HK-2 (cell line): ENCODE data around the gene TMEM132D.
"Not testable (repeated sequence)": the region's sequence is repeated elsewhere in the genome, so short reads cannot be mapped to it uniquely, and the experiment has no call there.

ENCODE experiments used
- DNase-seq: peaks from one replicate; pipeline ENCODE4 v3.0.0-alpha.2; 2018; ENCODE audit not compliant: unreplicated experiment

The TMEM132D gene

DNA sequence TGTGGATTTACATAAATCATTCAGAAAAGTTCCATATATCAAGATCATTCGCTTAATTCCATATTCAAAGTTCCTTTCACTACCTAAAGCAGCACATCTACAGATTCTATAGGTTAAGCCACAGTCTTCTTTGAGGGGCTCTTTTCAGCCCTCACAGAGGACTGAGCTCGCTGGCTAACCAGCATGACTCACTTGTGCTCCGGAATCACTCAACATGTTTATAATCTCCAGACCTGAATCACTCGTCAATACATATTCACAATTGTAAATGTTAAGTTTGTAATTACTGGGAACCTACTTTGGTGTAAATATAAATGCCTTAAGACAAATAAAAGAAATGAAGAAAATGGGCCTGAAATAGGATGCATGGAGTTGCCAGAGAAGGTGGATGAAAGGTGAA lies 315.7 kb downstream of the TMEM132D start:
- DNase-seq, result no peak

GRCh38 chr12:129585296-129585695 lies 318.5 kb downstream of the TMEM132D start:
- DNase-seq, result no peak

DNA sequence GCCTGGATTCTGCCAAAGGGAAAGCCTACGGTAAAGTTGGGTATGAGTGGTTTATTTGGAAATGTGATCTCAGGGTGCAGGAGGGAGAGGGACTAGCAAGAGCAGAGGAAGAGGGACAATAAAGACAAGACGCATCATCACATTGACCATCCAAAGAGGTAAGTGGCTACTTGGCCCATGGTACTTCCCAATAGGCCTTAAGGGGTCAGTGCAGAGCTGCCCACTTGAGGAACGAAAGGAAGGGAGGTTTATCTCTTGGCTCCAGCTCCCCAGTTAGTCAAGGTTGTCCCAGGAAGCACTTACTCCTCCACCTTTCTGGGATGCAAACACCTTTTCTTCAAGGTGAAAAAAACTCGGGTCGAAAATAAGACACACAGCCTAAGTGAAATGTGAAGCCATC lies 323.9 kb downstream of the TMEM132D start:
- no peak for DNase-seq

DNA sequence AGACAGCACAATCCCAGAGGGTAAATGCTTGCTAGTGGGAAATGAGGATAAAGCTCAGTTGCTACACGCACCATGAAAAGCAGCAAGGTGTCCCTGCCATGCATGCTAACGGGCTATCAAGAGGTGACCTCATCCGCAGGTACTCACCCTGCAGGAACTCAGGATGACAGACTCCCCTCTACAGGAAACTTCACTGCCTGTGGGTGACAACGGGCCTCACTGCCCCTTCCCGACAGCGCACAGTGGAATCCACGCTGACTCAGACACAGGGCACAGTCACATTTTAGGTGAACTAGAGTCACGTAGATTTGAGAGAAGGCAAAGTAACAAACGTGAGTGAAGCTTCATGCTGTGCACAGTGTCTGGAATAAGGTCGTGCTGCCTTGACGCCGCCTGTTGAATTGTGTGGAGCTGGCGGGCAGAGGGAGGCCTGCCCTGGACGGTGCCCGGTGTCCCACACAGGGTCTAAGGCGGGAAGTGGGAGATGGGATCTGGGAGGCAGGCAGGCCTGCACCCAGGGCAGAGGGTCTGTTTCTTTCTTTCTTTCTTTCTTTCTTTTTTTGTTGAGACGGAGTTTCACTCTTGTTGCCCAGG lies 331.8 kb downstream of the TMEM132D start:
- DNase-seq, result no peak

- no peak for DNase-seq
Measured at GRCh38 chr12:129570796-129571400, 332.9 kb downstream of the TMEM132D start.

DNA sequence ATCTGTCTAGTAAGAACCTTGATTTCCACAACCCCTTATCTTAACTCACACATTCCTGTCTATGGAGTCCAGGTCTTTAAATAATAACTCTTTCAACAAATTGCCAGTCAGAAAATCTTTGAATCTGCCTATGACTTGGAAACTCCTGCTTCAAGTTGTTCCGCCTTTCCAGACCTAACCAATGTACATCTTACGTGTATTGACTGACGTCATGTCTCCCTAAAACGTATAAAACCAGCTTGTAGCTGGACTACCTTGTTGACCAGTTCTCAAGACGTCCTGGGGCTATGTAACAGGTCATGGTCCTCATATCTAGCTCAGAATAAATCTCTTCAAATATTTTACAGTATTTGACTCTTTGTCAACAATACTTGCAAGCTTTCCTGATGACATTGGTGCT lies 337.0 kb downstream of the TMEM132D start:
- DNase-seq, result no peak

DNA sequence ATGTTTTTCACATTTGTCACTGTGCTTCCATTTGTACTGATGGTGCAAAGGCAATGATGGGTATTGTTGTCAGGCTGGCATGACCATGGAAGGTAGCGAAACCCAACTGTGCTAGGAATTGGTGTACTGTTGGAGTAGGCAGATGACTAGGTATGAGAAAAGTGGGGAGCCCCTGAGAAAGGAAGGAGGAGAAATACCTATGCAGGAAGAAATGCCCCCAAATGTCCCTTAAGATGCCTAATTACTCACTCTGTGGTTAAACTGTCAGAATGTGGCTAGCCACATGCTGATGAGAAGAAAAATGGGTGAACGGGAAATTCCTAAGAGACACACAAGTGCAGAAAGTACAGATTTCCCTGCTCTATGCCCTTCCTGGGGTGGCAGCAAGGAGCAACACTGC lies 339.1 kb downstream of the TMEM132D start:
- DNase-seq, result no peak

- DNase-seq, result no peak
Measured at GRCh38 chr12:129563266-129563665, 340.6 kb downstream of the TMEM132D start.

DNA sequence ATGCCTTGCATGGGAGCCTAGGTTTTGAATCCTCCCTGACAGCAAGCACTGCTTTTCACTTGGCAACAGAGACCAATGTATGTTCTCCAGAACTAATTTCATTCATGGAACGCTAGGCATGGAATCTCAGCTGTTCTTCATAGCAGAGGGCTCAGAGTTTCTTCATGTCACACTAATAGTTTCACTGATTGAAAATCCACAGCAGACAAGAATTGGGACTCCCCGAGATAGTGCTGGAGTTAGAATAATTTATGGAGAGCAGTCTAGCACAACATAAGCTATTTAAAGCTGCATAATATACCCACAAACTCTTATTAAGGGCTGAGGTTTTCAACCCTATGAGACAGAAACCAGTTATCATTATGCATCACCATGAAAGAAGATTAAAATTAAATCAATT lies 342.5 kb downstream of the TMEM132D start:
- no peak for DNase-seq

GRCh38 chr12:129559776-129560175 lies 344.0 kb downstream of the TMEM132D start:
- DNase-seq, result no peak

DNA sequence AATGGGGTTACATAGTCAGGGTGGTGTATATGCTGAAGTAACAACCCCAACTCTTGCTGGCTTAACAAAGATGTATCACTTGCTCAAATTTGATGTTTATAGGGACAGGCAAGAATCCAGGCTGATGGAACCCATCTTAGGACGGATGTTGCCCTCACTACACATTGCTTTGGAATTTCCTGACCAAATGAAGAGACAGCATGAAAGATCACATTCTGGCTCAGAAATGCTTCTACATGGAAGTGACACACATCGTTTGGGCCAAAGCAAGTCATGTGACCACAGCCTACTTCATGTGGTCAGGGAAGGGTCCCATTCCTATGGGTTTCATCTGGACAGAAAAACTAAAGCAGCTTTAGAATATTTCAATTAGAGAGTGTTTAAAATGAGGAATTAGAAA lies 345.8 kb downstream of the TMEM132D start:
- DNase-seq, result no peak

- DNase-seq, result no peak
Measured at GRCh38 chr12:129556082-129556481, 347.7 kb downstream of the TMEM132D start.

DNA sequence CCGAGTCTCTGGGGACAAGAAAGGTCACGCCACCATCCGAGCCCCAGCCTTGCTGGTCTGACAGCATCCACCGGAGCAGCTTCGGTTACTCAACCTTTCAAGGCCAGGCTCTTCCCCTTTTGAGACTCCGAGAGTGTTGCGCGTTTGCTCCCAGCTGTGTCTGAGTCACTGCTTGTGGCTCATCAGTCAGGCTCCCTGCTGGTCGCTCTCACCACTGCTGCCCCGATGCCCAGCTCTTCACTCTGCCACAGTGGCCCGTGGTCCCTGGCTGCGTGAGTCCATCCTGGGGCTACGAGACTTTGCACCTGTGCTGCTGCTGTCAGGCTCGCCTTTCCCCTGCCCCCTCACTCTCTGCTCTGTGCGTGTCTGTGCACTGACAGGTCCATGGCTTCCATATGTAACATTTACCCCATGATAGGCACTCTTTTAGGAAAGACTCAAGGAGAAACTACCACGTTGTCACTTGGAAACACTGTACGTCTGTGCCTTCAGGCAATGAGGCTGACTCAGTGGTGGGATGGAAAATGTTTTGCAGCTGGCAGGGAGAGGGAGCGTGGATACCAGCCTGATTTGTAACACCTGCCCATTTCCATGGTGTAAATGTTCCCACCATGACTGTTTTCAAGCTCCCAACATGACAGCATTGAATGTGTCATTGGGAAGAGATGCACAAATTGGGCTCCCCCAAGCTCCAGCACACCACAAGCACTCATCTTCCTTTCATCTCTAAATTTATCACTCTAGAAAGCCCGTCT lies 350.7 kb downstream of the TMEM132D start:
- no peak for DNase-seq

- DNase-seq, result no peak
Measured at GRCh38 chr12:129551441-129551840, 352.4 kb downstream of the TMEM132D start.

GRCh38 chr12:129550353-129550752 lies 353.5 kb downstream of the TMEM132D start:
- DNase-seq, result no peak

DNA sequence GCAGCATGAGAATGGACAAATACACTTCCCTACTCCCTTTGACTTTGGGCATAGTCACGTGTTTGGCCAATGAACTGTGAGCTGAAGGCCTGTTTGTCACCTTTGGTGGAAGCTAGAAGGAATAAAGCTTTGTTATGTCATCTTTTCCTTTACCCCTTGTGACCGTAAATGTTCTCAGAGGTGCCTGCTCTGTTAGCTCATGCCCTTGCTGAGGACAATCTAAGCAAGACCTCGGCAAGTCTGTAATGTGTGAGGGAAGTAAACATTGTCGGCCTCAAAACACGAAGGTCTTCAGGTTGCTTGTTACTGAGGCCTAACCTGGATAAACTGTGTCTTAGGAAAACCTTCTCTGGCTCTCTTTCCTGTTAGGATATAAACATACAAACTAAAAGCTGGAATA lies 354.2 kb downstream of the TMEM132D start:
- DNase-seq, result no peak

- DNase-seq, result not testable (repeated sequence)
Measured at GRCh38 chr12:129549020-129549419, 354.8 kb downstream of the TMEM132D start.

GRCh38 chr12:129544716-129545115 lies 359.1 kb downstream of the TMEM132D start:
- DNase-seq, result no peak

GRCh38 chr12:129540954-129541353 lies 362.9 kb downstream of the TMEM132D start:
- no peak for DNase-seq

GRCh38 chr12:129540249-129540648 lies 363.6 kb downstream of the TMEM132D start:
- no peak for DNase-seq

DNA sequence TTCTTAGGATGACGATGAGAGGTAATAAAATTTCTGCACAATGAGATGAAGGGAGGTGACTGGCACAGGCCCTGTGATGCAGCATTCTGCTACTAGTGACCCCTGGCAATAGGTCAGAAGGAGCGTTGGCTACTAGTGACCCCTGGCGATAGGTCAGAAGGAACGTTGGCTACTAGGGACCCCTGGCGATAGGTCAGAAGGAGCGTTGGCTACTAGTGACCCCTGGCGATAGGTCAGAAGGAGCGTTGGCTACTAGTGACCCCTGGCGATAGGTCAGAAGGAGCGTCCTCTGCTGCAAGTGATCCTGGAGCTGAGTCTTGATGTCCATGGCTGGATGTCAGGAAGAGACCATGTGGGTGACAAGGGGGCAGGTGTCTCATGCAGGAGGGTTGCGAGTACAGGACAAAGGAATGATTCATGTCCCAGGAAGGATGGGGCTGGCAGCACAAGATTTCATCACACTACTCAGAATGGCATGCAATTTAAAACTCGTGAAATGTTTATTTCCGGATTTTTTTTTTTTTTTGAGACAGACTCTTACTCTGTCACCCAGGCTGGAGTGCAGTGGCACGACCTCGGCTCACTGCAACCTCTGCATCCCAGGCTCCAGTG lies 365.0 kb downstream of the TMEM132D start:
- DNase-seq, result not testable (repeated sequence)

DNA sequence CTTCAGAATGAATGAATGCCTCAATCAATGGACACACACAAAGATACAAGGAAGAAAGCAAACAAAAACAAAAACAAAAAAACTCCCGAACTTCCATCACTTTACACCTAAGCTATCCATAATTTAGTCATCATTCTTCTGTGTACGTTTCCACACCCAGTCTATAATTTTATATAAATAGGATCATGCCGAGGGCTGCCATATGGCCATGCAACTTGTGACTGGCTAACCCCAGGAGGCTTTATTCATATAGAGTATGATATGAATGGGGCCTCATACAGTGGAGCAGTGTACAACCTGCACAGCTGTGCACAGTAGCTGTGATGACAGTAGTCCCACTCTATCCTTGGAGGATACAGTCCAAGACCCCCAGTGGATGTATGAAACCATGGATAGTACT lies 365.7 kb downstream of the TMEM132D start:
- DNase-seq, result no peak
